Activated effector memory CD4-positive, alpha-beta T cell treated with Interleukin-2 at 50 U/mL for 16 hours (primary cell): ENCODE data around the gene CD34.
"Not testable (repeated sequence)": the region's sequence is repeated elsewhere in the genome, so short reads cannot be mapped to it uniquely, and the experiment has no call there.

Experiments used
- DNase-seq: peaks from one replicate; pipeline ENCODE4 v3.0.0-alpha.2; 2020

Gene CD34

GRCh38 chr1:207910591-207911354, at the start of gene CD34:
TSS of gene CD34 (minus strand) at chr1:207911125. CDS start at chr1:207911080, 45 bp downstream.
- DNase-seq, result no peak

GRCh38 chr1:207960346-207960745, 49.4 kb upstream of the CD34 start:
- DNase-seq, result no peak

DNA sequence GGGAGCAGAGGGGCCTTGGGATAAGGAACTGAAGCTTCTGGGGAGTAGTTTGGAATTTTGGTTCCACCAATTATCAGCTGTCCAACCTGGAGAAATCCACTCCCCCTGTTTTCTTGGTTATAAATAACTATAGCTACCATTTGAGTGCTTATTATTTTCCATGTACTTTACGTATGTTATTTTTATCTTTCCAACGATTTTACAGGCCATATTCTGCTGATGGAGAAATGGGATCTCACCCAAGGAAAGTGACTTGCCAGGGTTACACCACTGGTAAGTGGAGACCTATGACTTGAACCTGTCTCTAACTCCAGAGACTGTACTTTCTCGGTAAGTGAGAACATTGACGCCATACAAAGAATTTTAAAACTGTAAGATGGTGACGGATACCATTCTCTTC, 49.0 kb upstream of the CD34 start:
- no peak for DNase-seq

DNA sequence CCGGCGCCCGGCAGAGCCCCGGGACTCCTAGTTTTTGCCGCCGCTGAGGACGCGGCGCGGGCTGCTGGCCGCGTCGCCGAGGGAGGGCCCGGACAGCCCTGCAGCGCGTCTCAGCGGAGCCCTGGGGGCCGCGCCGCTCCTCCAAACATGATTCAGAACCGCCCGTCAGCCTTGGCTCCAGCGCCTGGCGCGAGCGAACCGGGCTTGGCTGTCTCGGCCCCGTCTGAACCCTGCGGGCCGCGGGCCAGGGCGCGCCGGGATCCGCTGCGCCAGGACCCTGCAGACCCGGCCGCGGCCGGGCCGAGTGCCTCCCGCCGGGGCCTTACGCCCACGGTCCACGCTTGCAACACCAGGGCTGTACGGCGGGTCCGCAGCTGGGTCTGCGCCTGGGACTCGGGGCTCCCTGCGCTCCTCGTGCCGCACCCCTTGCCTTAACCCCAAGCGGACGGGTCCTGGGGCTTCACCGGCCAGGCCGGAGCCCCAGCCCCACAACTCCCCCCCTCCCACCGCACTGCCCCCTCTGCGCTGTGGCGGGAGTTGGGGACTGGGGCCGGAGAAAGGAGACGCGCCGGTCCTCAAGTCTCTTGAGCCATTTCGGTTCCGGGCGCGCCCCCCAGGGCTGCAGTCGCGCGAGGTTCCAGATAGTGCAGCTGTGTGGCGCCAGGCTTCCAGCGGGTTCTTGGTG, 48.4 kb upstream of the CD34 start:
- DNase-seq, result no peak

GRCh38 chr1:207958376-207959139, 47.6 kb upstream of the CD34 start:
- no peak for DNase-seq

- no peak for DNase-seq
Observed at GRCh38 chr1:207956986-207957385, 46.1 kb upstream of the CD34 start.

DNA sequence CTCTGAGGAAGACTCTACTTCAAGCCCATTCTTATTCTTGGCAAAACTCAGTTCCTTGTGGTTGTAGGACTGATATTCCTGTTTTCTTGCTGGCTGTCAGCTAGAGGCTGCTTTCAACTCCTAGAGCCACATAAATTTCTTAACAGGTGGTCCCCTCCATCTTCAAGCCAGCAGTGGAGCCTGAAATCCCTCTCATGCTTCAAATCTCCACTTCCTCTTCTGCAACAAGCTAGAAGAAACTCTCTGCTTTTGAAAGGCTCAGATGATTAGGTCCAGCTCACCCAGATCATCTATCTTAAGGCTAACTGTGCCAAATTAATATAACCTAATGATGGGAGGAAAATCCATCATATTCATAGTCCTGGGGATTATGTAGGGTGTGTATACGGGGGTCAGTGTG, 43.2 kb upstream of the CD34 start:
- no peak for DNase-seq

DNA sequence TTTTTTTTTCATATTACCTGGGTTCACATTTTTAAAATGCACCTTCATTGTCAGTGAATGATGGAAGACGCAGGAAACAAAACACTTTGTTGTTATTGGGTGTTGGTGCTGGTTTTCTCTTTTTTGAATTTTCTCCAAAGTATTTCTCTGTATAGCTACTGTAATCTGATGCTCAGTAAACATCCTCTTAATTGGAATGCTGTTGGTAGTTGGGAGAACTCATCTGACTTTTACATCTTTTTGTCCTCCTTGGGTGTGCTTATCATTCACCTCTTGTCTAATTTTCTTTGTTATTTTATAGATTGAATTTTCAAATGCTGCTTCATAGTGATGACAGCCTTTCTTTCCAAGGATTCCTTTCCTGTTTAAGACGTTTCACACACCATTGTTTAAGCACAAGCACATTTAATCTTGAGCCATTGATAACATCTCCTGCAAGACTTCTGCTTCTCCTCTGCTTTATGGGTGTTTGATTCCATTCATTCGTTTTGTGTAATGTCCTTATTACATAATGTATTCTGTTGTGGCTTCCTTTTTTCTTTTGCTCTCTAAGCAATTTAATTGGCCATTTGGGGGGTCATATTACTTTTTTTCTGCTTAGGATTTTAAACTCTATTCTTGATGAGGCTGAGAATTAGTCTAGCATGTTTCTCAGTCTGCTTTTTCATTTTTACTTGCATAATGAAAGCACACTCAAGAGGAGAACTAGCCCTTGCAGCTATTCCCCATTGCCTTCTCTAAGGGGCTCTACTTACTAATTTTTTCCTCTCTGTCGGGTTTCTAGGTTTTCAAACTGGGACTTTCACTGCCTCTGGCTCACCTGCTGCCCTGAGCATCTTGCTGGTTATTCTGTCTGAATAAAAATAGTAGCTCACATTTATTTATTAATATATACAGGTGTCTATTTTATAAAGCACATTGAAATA, 42.0 kb upstream of the CD34 start:
- no peak for DNase-seq

DNA sequence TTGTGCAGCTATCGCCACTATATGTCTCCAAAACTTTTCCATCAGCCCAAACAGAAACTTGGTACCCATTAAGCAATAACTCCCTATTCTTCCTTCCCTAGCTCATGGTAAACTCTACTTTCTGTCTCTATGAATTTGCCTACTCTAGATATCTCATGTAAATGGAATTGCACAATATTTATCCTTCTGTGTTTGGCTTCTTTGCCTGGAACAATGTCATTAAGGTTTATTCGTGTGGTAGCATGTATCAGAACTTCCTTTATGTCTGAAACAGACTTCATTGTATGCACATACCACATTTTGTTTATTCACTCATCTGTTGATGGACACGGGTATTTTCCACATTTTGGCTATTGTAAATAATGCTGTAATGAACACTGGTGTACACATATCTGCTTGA, 40.7 kb upstream of the CD34 start:
- no peak for DNase-seq

- DNase-seq, result no peak
Observed at GRCh38 chr1:207950750-207951149, 39.8 kb upstream of the CD34 start.

- no peak for DNase-seq
Observed at GRCh38 chr1:207949571-207950195, 38.8 kb upstream of the CD34 start.

GRCh38 chr1:207948536-207949250, 37.8 kb upstream of the CD34 start:
- no peak for DNase-seq

- no peak for DNase-seq
Observed at GRCh38 chr1:207946756-207947155, 35.8 kb upstream of the CD34 start.

DNA sequence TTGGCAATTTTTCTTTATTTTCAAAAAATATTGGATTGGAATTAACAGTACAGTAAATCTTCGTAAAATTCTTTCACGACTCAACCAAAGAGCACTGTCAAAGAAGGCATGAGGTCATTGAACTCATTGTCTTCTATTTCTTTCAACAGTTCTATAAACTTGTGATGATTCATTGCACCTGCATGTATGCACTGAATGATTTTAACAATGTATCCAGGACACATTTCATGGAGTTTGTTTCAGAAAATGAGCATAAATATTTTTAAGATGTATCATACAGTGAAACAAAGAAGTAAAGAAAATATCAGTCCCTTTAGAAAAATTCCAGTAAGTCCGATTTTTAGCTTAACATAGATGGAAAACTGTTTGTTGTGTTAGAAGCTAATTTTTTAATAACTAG, 33.6 kb upstream of the CD34 start:
- no peak for DNase-seq

- DNase-seq, result not testable (repeated sequence)
Observed at GRCh38 chr1:207942337-207942741, 31.4 kb upstream of the CD34 start.

DNA sequence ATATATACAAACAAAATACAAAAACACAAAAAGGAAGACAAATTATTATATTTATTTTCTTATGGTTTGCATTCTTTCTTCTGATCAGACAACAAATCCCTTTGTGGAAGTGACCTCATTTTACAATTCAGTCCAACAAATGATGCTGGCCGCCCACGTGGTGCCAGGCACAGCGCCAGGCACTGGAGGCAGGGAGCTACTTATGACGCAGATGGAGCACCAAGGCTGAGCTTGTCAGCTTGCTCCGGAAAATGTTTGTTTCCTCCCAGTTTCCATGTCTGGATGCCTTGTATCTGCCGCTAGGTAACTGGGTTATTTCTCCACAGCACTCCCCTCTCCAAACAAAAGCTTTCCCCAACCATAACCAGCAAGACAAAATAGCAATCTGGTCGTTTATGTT, 30.7 kb upstream of the CD34 start:
- DNase-seq, result no peak

- no peak for DNase-seq
Observed at GRCh38 chr1:207938016-207938415, 27.1 kb upstream of the CD34 start.

GRCh38 chr1:207937204-207937603, 26.3 kb upstream of the CD34 start:
- DNase-seq, result no peak

DNA sequence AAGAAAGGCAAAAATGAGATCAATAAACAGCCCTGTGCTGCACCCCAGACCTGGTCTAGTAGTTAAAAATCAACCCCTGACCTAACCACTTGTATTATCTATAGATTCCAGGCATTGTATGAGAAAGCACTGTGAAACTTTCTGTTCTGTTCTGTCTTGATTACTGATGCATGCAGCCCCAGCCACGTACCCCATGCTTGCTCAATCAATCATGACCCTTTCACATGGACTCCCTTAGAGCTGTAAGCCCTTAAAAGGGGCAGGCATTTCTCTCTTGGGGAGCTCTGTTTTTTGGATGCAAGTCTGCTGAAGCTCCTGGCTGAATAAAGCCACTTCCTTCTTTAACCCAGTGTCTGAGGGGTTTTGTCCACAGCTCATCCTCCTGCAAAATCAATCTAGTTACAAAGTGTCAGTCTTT, 24.2 kb upstream of the CD34 start:
- DNase-seq, result no peak

GRCh38 chr1:207933205-207933800, 22.4 kb upstream of the CD34 start:
- no peak for DNase-seq

- no peak for DNase-seq
Observed at GRCh38 chr1:207926984-207927383, 16.1 kb upstream of the CD34 start.
